Activated CD8-positive, alpha-beta memory T cell treated with anti-CD3 and anti-CD28 coated beads for 4 hours (primary cell): Measurements from ENCODE around the gene MX1.

Experiments used
- DNase-seq, 2 donors: peaks; one replicate each; pipeline ENCODE4 v3.0.0-alpha.2; 2020; ENCODE audit warnings: low read depth in 2 of 2

Gene MX1

DNA sequence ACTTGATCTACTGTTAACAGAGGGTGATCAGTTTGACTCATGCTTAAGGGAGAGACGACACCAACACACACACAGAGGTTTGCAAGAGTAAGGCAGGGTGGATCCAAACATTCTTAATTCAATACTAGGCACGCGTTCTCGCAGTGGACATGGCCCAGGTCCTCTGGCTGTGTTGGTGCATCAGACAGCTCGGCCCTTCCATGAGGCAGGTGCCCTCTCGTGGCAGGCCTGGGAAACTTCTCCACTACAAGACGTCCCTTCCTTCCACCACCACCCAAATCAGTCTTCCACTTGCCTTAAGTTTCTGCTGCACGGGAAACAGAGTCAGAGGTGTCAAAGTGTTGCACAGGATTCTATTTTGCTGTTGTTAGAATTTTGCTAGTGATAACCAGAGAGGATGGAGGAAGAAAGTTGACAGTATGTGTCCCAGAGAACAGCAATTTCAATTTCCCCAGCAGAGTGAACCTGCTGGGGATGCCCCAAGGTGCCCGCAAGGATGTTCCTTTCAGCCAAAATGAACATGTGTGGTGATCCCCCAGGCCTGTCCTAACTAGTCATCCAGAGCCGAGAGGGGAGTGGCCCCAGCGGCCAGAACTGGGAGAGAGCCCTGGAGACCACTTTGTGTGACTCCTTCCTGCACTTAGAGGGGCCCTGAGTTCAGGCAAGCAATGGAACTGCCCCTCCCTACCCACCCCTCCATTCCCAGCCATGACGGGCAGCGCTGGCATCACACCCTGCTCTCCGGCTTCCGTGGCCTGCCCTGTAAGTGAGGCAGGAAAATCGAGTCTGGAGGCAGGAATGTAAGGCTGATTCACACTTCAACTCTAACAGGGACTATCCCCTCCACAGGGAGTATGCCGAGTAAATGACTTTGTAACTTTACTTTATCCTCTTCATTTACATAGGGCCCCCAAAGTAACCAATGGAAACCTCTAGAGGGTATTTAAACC, 34.8 kb downstream of the MX1 start:
- peak; percentile 8 to 14 for DNase-seq

- no peak for DNase-seq
Measured at GRCh38 chr21:41465176-41465781, 39.2 kb downstream of the MX1 start.

DNA sequence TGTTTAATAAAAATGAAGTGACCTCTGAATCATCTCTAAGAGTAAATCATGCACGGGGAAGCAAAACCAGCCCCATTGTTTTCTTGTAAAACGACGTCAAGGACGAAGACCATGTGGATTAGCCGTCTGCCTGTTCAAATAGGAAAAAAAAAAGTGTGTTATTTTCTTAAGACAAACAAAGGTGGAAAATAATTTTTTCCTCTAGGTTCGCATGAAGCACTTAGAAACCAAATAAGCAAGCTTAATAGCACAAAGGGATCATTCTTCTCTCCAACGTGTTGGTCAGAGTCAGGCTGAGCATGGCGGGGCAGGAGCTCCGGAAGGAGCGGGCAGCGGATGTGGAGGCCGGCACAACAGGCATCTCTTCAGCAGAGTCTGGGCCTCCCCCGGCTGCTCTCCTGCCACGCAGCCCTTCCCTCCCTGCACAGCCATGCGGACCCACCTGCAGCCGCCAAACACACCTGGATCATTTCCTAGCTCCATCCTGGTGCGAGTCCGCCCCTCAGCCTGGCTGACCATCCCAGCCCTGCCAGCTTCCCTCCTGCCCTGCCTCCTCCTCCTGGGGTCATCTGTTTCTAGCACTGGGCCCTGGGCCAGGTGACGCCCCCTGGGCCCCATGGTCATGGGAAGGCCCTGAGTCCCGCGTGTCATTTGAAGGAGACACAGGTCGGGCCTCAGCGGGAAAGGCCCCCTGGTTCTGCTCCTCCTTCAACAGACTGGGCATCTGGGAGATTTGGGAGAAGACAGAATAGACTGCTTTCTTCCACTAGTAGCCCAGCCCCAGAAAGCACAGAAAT, 40.2 kb downstream of the MX1 start:
- no peak for DNase-seq

DNA sequence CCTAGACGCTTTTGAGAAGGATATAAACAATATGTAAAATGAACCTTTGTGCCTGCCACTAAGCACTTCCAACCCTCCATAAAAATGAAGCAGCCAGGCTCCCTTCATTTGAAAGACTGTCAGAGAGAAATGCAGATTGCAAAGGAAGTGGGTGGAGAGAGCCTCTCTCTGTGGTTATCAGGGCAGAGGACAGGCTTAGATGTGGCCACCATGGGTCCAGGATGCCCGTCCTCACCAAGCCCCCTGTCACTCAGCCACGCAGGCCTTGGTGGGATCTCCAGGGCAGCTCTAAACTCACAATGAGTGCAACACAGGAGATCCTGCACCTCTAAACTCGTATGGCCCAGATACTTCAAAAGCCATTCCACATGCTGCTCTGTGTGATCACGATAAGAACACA, 44.0 kb downstream of the MX1 start:
- no peak for DNase-seq

GRCh38 chr21:41472753-41473548, 46.9 kb downstream of the MX1 start:
- DNase-seq, result no peak

GRCh38 chr21:41475714-41476420, 49.8 kb downstream of the MX1 start:
- DNase-seq, result no peak

GRCh38 chr21:41477641-41478318, 51.7 kb downstream of the MX1 start:
- no peak for DNase-seq

GRCh38 chr21:41478319-41479177, 52.5 kb downstream of the MX1 start:
- no peak for DNase-seq

DNA sequence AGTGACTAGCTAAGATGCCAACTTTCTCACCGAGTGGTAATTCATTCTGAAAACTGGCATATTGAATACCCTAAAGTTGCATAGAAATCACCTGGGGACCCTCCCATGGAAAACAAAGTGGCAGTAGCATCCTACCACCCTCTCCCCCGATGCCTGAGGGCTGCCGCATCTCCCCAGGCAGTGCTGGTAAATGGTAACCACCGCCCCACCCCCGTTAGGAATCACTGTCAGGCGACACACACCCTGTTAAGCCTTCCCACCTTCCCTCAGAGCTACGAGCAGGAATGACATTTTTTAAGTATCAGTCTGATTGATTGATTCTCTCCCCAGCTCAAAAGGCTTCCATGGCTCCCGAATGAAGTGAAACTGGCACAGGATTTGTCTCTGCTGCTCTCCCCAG, 53.6 kb downstream of the MX1 start:
- no peak for DNase-seq

- DNase-seq, result no peak
Measured at GRCh38 chr21:41480086-41480690, 54.1 kb downstream of the MX1 start.

GRCh38 chr21:41481191-41481590, 55.2 kb downstream of the MX1 start:
- no peak for DNase-seq

GRCh38 chr21:41482301-41482700, 56.3 kb downstream of the MX1 start:
- DNase-seq, result no peak

DNA sequence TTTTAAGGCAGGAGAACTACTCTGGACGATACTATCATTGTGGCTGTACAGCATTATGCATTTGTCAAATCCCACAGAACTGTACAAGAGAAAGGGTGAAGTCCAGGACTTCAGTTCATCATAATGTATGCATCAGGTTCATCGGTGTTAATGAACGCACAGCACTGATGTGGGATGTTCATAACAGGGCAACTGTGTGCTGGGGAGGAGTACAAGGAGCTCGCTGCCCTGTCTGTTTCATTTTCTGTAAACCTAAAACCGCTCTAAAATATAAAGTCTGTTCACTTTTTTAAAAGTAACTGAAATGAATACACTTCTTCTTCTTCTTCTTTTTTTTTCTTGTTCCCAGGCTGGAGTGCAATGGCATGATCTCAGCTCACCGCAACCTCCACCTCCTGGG, 56.9 kb downstream of the MX1 start:
- no peak for DNase-seq

DNA sequence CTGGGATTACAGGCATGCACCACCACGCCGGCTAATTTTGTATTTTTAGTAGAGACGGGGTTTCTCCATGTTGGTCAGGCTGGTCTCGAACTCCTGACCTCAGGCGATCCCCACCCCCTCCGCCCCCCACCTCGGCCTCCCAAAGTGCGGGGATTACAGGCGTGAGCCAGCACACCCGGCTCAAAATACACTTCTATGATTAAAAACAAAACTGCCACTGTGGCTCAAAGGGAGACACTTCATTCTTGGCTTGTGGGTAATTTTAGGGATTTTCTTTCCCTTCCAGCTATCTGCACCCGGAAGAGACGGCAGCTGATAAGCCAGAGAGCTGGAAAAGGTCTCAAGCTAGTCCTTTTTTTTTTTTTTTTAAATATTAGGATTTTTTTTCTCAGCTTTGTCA, 57.4 kb downstream of the MX1 start:
- no peak for DNase-seq

DNA sequence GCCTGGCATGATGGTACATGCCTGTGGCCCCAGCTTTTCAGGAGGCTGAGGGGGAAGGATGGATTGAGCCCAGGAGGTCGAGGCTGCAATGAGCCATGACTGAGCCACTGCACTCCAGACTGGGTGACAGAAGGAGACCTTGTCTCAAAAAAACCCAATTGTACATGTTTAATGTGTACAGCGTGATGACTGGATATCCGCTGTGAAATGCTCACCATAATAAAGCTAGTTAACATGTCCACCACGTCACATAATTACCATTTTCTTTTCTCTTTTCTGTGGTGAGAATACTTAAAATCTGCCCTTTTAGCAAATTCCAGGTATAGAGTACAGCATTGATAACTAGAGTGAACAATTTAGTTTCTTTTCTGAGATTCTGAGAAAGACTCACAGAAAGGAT, 57.9 kb downstream of the MX1 start:
- DNase-seq, result no peak

- DNase-seq, result no peak
Measured at GRCh38 chr21:41487082-41487481, 61.0 kb downstream of the MX1 start.

DNA sequence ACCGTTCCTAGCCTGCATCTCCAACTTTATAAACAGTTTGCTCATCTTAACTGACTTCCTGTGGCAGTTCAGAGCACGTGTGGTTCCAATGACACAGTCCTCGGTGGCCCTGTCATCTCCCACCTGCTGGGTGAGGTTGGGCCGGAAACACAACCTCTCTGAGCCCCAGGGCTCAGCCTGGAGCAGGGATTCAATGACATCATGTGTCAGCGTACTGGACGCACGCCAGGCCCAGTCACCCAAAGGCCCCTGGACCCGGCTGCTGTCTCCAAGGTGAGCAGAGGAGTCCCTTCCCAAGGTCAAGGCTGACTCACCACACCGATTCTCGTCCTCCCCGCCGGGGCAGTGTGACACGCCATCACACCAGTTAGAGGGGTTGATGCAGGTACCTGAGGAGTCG, 62.0 kb downstream of the MX1 start:
- DNase-seq, result no peak

DNA sequence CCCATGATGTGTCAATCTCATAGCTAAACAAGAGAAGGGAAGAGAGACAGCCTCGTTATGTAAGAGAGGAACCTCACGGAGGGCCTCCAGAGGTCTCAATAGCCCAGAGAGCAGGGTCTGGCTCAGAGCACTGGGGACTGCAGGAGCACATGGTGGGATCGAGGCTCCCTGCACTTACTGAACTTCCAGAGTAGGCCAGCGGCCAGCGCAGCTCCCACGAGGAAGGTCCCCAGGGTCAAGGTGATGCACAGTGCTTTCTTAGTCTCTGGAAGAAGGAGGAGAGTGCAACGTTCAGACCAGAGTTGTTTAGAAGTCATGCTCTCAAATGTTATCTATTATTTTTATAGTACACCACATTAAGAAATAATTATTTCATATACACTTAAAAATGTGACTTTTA, 63.3 kb downstream of the MX1 start:
- no peak for DNase-seq

DNA sequence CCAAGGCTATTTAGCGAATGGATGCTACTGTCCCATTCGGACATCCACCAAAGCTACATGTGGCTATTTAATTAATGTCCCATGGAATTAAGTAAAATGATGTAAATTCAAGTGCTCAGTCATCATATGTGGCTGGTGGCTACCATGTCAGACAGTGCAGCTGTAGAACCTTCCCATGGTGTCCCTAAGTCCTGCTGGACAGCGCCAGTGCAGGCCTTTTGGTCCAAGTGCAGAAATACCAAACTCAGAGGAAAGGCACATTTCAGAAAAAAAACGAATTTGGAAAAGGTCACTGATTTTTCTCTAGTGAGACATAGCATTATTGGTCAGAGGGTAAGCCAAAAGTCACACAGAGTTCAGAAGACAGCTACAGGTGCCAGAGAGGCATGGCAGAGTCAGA, 64.3 kb downstream of the MX1 start:
- no peak for DNase-seq
